HG03342 (cell line): Measurements from ENCODE around the gene MAPK8IP2.

Source experiments
- ATAC-seq: cut with Tn5 transposase; IDR thresholded peaks from one replicate; pipeline ENCODE4 v1.9.1; 2021; ENCODE audit warnings: mild to moderate bottlenecking, moderate library complexity; ENCODE audit not compliant: unreplicated experiment

The MAPK8IP2 gene

GRCh38 chr22:50600538-50600937, at the start of gene MAPK8IP2:
TSS of gene MAPK8IP2 (plus strand) at chr22:50600793. CDS start at chr22:50600819, 26 bp downstream.
- no peak for ATAC-seq

GRCh38 chr22:50551160-50551752, 49.3 kb upstream of the MAPK8IP2 start:
- no peak for ATAC-seq

- no peak for ATAC-seq
Measured at GRCh38 chr22:50553310-50553709, 47.3 kb upstream of the MAPK8IP2 start.

GRCh38 chr22:50556703-50557102, 43.9 kb upstream of the MAPK8IP2 start:
- ATAC-seq, result no peak

GRCh38 chr22:50560034-50560433, 40.6 kb upstream of the MAPK8IP2 start:
- ATAC-seq, result no peak

GRCh38 chr22:50561401-50562358, 38.9 kb upstream of the MAPK8IP2 start:
- no peak for ATAC-seq

GRCh38 chr22:50562523-50563412, 37.8 kb upstream of the MAPK8IP2 start, which contains the start of gene SYCE3:
TSS of gene SYCE3 (minus strand) at chr22:50562919. CDS start at chr22:50556405, 6,514 bp downstream.
- peak; percentile 79 for ATAC-seq

- ATAC-seq, result peak; percentile 17
Measured at GRCh38 chr22:50563413-50564160, 37.0 kb upstream of the MAPK8IP2 start.

GRCh38 chr22:50564289-50564688, 36.3 kb upstream of the MAPK8IP2 start:
- no peak for ATAC-seq

- no peak for ATAC-seq
Measured at GRCh38 chr22:50567721-50568252, 32.8 kb upstream of the MAPK8IP2 start.

- no peak for ATAC-seq
Measured at GRCh38 chr22:50568626-50569025, 32.0 kb upstream of the MAPK8IP2 start.

GRCh38 chr22:50569041-50569459, 31.5 kb upstream of the MAPK8IP2 start:
- ATAC-seq, result no peak

- ATAC-seq, result no peak
Measured at GRCh38 chr22:50569896-50570535, 30.6 kb upstream of the MAPK8IP2 start.

GRCh38 chr22:50570861-50571260, 29.7 kb upstream of the MAPK8IP2 start:
- no peak for ATAC-seq

GRCh38 chr22:50571264-50572175, 29.1 kb upstream of the MAPK8IP2 start:
- ATAC-seq, result no peak

- no peak for ATAC-seq
Measured at GRCh38 chr22:50572965-50573364, 27.6 kb upstream of the MAPK8IP2 start.

GRCh38 chr22:50573491-50574382, 26.9 kb upstream of the MAPK8IP2 start:
- no peak for ATAC-seq
